Posterior cingulate gyrus (tissue), 11 donors: ENCODE data around the gene GEMIN5.

ENCODE experiments used
- DNase-seq, 10 donors: peaks; one replicate each; pipeline versions ENCODE4 v3.0.0 to v3.0.0-alpha.2; 2020 to 2021; ENCODE audit warnings: mixed read lengths in 3 of 10
- intact Hi-C: fragments of 100-400 bp; cut with DNase I; formaldehyde crosslinking; loops from one replicate; pipeline ENCODE4 v1.15.1; 2023

The GEMIN5 gene

DNA sequence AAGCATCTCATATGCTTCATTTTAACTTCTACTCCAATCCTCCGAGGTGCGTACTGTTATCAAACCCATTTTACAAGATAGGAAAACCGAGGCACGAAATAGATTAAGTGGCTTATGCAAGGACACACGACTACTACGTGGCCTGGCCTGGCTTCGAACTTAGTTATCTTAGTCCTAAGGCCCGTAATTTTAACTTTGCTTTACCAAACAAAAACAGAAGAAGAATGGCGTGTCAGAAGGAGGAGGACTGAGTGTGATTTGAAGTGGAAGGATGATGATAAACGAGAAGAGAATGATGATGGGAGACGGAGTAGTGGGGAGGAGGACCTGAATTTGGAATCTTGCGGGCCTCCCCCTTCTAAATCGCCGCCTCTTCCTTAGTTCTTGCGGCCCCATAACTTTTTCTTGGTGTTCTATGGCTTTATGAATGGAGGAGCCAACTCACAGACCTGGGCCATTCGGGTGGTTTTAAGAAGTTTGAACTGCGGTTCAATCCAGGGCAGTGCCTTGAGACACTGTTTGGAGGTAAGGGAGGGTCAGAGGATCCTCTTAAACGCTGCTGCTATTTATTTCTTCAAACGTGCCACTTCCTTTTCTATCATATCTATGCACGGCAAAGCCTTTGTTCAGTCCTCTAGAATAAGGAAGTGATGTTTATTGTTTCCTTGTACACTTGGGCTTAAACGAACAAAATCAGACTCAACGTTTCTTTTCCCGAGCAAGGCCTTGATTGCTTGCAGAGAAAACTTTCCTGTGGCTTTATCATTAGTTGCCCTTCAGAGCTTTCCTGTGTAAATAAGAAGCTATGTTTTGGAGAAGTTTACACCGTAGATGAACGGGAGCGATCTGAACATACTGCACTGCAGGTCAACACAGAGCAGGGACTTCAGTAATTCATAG is 78.8 kb downstream of the GEMIN5 start:
- DNase-seq, result no peak
- intact Hi-C loops, result loop anchor here (1.0 to 5.0 kb wide), 2 partner anchors 83 to 104 kb away; partner anchors contain the start of genes LARP1 and MRPL22

DNA sequence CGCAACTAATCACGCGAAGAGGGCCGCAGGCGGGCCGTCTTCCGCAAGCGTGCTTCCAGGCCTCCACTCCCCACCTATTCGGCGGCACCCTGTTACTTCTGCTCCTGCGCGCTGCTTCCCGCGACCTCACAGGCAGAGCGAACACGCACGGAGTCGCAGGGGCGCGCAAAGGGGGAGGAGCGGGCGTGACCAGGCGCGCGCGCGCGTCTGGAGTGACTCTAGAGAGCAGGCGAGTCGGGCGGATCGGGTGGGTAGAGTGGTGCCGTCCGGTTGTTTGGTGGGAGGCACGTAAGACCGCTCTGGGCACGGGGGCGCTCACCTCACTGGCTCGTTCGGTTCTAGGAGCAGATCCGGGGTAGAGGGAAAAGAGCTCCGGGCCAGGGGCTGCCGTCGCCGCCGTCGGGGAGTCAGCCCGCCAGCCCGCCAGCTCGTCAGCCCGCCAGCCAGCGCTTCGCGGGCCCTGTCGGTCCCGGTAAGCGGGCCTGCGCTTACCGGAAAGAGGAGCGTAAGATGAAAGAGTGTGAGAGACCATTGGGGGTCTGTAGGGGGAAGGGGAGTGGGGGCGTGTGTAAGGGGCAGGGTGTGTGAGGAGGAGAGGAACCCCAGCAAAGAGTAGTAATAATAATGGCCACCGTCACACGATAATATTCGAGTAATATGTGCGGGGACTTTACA is 79.6 kb downstream of the GEMIN5 start, which contains the start of gene CNOT8:
CNOT8 (plus strand) TSS at position 331 of the 675 bp plus-strand sequence. CDS start 4,652 bp downstream, outside the sequence.
- peak; percentile 97 to 100 (median 99) for DNase-seq
- intact Hi-C loops, result loop anchor here (1.0 to 5.0 kb wide), 2 partner anchors 84 to 103 kb away; partner anchors contain the start of genes LARP1 and MRPL22

- DNase-seq, result peak; percentile 86 to 99 (median 94)
- intact Hi-C loops, result loop anchor here (1.0 to 5.0 kb wide), 2 partner anchors 85 to 102 kb away; partner anchors contain the start of genes LARP1 and MRPL22
Observed at GRCh38 chr5:154857530-154858296, 80.3 kb downstream of the GEMIN5 start.

- no peak for DNase-seq
- intact Hi-C loops, result no loop called here
Observed at GRCh38 chr5:154851351-154851750, 86.7 kb downstream of the GEMIN5 start.

GRCh38 chr5:154850255-154851062 is 87.6 kb downstream of the GEMIN5 start, which contains the start of gene FAXDC2:
TSS of gene FAXDC2 (minus strand) at chr5:154850603. CDS start at chr5:154838178, 12,425 bp downstream.
- DNase-seq, result peak; percentile 59 to 96 (median 75)
- intact Hi-C loops, result no loop called here

DNA sequence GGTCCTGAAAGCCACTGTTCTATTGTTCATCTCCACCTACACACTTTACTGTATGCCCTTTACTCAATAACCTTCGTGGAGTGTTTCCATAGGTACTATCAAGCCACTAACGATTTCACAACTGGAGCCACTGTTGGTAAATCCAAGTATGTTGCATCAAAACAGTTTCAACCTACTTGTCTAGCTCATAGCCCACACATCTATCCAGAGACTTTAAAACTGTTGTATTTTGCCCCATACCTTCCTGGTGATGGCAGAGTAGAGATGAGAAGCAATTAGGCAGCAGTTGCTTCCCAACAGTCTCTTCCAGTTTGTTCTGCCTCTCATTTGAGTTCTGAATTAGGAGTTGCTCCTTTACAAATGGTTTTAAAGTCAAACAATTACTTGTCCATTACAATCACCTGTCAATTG is 88.2 kb downstream of the GEMIN5 start:
- DNase-seq, result no peak

DNA sequence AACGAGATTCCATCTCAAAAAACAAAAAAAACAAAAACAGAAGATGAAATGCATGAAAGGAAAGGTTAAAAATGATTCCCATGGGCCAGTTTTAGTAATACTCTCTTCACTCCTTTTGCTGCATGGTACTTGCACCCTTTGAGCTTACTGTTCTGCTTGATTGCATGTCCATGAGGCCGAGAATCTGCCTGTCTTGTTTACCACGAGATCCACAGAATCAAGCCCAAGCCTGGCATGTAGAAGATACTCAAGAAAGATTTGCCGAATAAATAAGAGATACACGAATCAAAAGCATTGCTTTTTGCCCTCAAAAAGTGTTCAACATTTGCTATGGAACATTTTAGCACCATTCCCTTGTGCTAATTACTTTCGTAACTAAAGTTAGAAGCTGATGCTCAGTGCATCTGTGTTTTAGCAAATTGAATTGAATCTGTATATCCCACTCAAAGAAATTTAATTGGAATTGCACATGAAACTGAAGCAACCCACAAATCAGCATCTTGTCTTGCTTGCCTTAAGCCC is 88.7 kb downstream of the GEMIN5 start:
- intact Hi-C loops, result no loop called here

More for the DNA sequence above, 88.2 kb downstream of the GEMIN5 start:
- intact Hi-C loops, result no loop called here

DNA sequence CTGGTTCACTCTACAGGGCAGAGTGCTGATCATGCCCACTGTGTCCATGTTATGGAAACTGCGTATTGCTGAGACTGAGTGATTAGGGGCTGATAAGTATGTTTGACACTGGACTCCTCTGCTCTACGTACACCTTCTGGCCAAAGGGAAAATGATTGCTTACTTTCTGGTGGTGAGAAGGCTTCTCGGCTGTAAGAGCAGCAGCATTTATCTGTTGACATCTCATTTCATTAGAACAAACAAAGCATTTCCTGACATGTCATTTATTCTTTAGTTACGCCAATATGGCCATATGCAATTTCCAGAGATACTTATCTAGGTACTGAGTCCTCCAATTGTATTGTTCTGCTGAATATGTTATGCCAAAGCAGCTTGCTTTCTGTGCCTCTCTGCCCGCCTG is 93.2 kb downstream of the GEMIN5 start:
- intact Hi-C loops, result no loop called here
- no peak for DNase-seq

More for the DNA sequence above, 88.7 kb downstream of the GEMIN5 start:
- no peak for DNase-seq

- DNase-seq, result no peak
- intact Hi-C loops, result no loop called here
Observed at GRCh38 chr5:154842689-154843530, 95.1 kb downstream of the GEMIN5 start.

DNA sequence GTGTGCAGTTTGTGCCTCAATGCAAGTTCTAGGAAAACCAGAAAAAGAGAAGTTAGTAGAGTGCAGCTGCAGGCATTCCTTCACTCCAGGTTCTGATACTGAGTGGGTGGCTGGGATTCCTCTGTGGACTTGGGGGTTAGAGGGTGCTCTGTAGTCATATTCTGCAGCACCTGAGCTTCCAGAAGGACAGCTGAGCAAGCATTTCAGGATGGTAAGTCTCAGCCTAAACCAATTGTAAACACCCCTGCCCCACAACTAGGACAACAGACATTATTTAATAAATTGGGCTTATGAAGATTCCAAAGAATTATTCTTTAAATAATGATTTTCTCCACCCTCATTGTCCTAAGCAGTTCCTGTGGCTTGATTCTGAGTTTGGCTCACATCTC is 96.7 kb downstream of the GEMIN5 start:
- DNase-seq, result no peak
- intact Hi-C loops, result no loop called here

GRCh38 chr5:154840435-154841272 is 97.4 kb downstream of the GEMIN5 start:
- intact Hi-C loops, result no loop called here
- no peak for DNase-seq
